ENCODE measurements around the gene RBFOX2.

The RBFOX2 gene

GRCh38 chr22:35846804-35847203, 181.8 kb downstream of the RBFOX2 start:
- ChIA-PET CTCF (interaction anchor here (0.9 kb wide), 1 partner anchor 27 kb away, joined by 4 read pairs; no protein-coding TSS in a partner anchor), POLR2A (no interaction called here)
- no peak for DNase-seq (ENCODE audit: extremely low spot score)
- TF ChIP-seq, protein P1, sequence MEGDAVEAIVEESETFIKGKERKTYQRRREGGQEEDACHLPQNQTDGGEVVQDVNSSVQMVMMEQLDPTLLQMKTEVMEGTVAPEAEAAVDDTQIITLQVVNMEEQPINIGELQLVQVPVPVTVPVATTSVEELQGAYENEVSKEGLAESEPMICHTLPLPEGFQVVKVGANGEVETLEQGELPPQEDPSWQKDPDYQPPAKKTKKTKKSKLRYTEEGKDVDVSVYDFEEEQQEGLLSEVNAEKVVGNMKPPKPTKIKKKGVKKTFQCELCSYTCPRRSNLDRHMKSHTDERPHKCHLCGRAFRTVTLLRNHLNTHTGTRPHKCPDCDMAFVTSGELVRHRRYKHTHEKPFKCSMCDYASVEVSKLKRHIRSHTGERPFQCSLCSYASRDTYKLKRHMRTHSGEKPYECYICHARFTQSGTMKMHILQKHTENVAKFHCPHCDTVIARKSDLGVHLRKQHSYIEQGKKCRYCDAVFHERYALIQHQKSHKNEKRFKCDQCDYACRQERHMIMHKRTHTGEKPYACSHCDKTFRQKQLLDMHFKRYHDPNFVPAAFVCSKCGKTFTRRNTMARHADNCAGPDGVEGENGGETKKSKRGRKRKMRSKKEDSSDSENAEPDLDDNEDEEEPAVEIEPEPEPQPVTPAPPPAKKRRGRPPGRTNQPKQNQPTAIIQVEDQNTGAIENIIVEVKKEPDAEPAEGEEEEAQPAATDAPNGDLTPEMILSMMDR (IDR thresholded peaks at IDR 0.05; ENCODE audit: control extremely low read depth, extremely low read depth, low read depth, missing control alignments): no peak

DNA sequence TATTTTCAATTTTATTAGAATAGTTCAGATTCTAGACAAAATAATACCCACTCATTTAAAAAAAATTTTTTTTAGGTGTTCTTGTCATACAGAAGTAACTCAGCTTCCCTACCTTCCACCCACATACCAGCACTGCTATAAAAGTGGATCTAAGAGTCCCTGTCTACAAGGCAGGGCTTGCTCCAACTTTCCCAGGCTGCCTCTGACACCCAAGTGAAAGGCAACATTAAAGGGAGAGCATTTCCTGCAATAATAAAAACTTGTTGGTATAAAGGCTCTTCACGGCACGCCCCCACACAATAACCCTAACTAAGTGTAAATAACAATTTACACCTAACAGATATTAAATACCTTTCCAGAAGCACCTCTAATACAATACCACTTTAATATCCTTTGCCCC, 183.7 kb downstream of the RBFOX2 start:
- DNase-seq (ENCODE audit: extremely low spot score): no peak
- ChIA-PET POLR2A (no interaction called here), CTCF (no interaction called here)
- TF ChIP-seq, protein P1 (IDR thresholded peaks at IDR 0.05; ENCODE audit: control extremely low read depth, extremely low read depth, low read depth, missing control alignments): no peak

DNA sequence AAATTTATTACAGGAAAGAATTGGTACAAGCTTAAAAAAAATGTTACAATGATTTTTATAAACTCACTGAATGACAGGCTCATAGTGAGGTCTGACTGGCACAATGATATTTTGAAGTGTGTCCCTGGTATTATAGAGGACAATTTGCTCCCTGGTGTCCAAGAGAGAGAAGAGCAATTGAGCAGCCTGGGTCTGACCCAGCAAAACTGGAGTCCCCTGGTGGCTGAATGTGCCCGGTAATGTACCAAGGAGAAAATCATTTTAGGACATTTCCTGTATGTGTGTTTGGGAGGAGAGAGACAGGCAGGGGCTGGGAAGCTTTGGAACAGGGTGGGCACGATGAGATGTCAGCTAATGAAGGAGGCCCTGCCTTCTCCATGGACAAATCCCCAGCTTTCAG, 185.7 kb downstream of the RBFOX2 start:
- TF ChIP-seq, protein P1 (IDR thresholded peaks at IDR 0.05; ENCODE audit: control extremely low read depth, extremely low read depth, low read depth, missing control alignments): peak; percentile 25
- ChIA-PET POLR2A (no interaction called here), CTCF (no interaction called here)
- no peak for DNase-seq (ENCODE audit: extremely low spot score)

- ChIA-PET CTCF (no interaction called here), POLR2A (no interaction called here)
- TF ChIP-seq, protein P1 (IDR thresholded peaks at IDR 0.05; ENCODE audit: control extremely low read depth, extremely low read depth, low read depth, missing control alignments): no peak
- no peak for DNase-seq (ENCODE audit: extremely low spot score)
These were observed 186.1 kb downstream of the RBFOX2 start for GRCh38 chr22:35842519-35842913.

- POLR2A ChIA-PET: no interaction called here
- CTCF ChIA-PET: interaction anchor here (0.7 to 1.4 kb wide), 3 partner anchors 10 to 210 kb away, joined by 3 to 5 read pairs (median 3); no protein-coding TSS in a partner anchor
- TF ChIP-seq, protein P1 (IDR thresholded peaks at IDR 0.05; ENCODE audit: control extremely low read depth, extremely low read depth, low read depth, missing control alignments): no peak
- no peak for DNase-seq (ENCODE audit: extremely low spot score)
These were observed 186.6 kb downstream of the RBFOX2 start for GRCh38 chr22:35841907-35842518.

GRCh38 chr22:35840302-35840739, 188.3 kb downstream of the RBFOX2 start:
- POLR2A ChIA-PET: no interaction called here
- DNase-seq (ENCODE audit: extremely low spot score): no peak
- TF ChIP-seq, protein P1 (IDR thresholded peaks at IDR 0.05; ENCODE audit: control extremely low read depth, extremely low read depth, low read depth, missing control alignments): no peak
- CTCF ChIA-PET: no interaction called here
